Uterus (tissue), 2 donors: ENCODE results near the gene KICS2.

Experiments used
- POLR2A ChIP-seq, 2 donors: fragments of 450-650 bp; IDR thresholded peaks; one replicate each; pipeline ENCODE4 v1.6.1; 2016; ENCODE audit warnings: antibody characterized with exemption in 2 of 2, mild to moderate bottlenecking in 1 of 2, moderate library complexity in 1 of 2
- TF ChIP-seq, protein P1 (sequence below), 4 experiments: fragments of 200-600 bp in 2 of 4; fragments of 450-650 bp in 2 of 4; sonication (generic) in 2 of 4; IDR thresholded peaks; one replicate each; pipeline ENCODE4 v1.5.1; 2016 to 2019; ENCODE audit warnings: antibody characterized with exemption in 4 of 4, mild to moderate bottlenecking in 2 of 4, moderate library complexity in 1 of 4

DNA sequence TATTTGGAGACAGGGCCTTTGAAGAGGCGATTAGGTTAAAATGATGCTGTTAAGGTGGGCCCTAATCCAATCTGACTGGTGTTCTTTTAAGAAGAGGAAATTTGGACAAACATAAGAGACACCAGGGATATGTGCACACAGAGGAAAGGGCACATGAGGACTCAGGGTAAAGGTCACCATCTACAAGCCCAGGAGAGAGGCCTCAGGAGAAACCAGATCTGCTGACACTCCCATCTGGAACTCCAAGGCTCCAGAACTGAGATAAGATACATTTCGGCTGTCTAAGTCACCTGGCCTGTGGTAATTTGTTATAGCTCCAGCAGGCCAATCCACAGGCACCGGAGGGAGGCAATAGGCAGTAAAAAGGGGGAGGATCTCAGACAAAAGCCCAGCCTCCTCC is 48.6 kb downstream of the KICS2 start:
- TF ChIP-seq, protein P1, sequence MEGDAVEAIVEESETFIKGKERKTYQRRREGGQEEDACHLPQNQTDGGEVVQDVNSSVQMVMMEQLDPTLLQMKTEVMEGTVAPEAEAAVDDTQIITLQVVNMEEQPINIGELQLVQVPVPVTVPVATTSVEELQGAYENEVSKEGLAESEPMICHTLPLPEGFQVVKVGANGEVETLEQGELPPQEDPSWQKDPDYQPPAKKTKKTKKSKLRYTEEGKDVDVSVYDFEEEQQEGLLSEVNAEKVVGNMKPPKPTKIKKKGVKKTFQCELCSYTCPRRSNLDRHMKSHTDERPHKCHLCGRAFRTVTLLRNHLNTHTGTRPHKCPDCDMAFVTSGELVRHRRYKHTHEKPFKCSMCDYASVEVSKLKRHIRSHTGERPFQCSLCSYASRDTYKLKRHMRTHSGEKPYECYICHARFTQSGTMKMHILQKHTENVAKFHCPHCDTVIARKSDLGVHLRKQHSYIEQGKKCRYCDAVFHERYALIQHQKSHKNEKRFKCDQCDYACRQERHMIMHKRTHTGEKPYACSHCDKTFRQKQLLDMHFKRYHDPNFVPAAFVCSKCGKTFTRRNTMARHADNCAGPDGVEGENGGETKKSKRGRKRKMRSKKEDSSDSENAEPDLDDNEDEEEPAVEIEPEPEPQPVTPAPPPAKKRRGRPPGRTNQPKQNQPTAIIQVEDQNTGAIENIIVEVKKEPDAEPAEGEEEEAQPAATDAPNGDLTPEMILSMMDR (IDR thresholded peaks at IDR 0.05), result no peak
- TF ChIP-seq POLR2A (IDR thresholded peaks at IDR 0.05), result no peak
